Activated T-cell treated with anti-CD3 and anti-CD28 coated beads, Interleukin-2, amount 50 U/mL, for 24 hours (primary cell): ENCODE data around the gene PDE4D.
A peak's percentile ranks its signal among the peaks of the same experiment; 100 is the strongest.
"Not testable (repeated sequence)": the region's sequence is repeated elsewhere in the genome, so short reads cannot be mapped to it uniquely, and the experiment has no call there.

Experiments used
- DNase-seq: peaks from one replicate; pipeline ENCODE4 v3.0.0-alpha.2; 2020
- H3K27ac Mint-ChIP-seq: 2 replicates; pipeline ENCODE4 v1.8.0; 2020; ENCODE audit warnings: mild to moderate bottlenecking, mixed read lengths
- H3K27me3 Mint-ChIP-seq: 2 replicates; pipeline ENCODE4 v1.8.0; 2020; ENCODE audit warnings: mixed read lengths
- H3K36me3 Mint-ChIP-seq: 2 replicates; pipeline ENCODE4 v1.8.0; 2020; ENCODE audit warnings: low read depth, mixed read lengths
- H3K4me1 Mint-ChIP-seq: 2 replicates; pipeline ENCODE4 v1.8.0; 2020; ENCODE audit warnings: low read depth, mixed read lengths
- H3K4me3 Mint-ChIP-seq: 2 replicates; pipeline ENCODE4 v1.8.0; 2020; ENCODE audit warnings: mild to moderate bottlenecking, moderate library complexity, mixed read lengths
- H3K9me3 Mint-ChIP-seq: 2 replicates; pipeline ENCODE4 v1.8.0; 2020; ENCODE audit warnings: mixed read lengths

PDE4D gene

DNA sequence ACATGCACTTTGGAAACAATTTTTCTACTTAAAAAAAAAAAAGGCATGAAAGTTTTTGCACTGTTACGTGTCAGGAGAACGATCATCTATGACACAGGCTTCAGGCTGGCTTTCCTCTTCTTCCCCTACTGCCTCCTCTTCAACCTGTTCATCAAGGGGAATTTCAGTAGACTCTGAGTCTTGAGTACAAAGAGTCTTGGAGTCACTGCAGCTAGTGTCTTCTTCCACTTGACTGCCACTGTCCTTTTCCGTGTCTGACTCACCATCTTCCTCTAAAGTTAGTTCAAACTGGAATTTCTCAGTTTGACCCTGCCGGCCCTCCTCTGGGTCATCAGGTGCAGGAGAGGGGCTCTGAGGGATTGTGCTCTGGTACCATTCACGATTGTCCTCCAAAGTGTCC lies 918.9 kb downstream of the PDE4D start:
- Mint-ChIP-seq H3K9me3 (no peaks in the 10 kb centered on the region), H3K4me3 (no peak overlapping the region), H3K4me1 (peaks cover 19% of the 10 kb centered on the region), H3K27me3 (no peaks in the 10 kb centered on the region), H3K27ac (peak overlapping the region; percentile 50), H3K36me3 (peaks cover 75% of the 10 kb centered on the region)
- no peak for DNase-seq

GRCh38 chr5:58974083-58974482 lies 919.4 kb downstream of the PDE4D start:
- no peaks in the 10 kb centered on the region for H3K9me3 Mint-ChIP-seq
- H3K27ac Mint-ChIP-seq, result no peak overlapping the region
- no peaks in the 10 kb centered on the region for H3K27me3 Mint-ChIP-seq
- no peak overlapping the region for H3K4me3 Mint-ChIP-seq
- no peak for DNase-seq
- H3K4me1 Mint-ChIP-seq, result peaks cover 25% of the 10 kb centered on the region
- H3K36me3 Mint-ChIP-seq, result peaks cover 70% of the 10 kb centered on the region

- H3K4me3 Mint-ChIP-seq, result no peak overlapping the region
- H3K36me3 Mint-ChIP-seq, result peaks cover 58% of the 10 kb centered on the region
Measured at GRCh38 chr5:58972301-58972700, 921.2 kb downstream of the PDE4D start.

GRCh38 chr5:58970766-58971165 lies 922.8 kb downstream of the PDE4D start:
- no peaks in the 10 kb centered on the region for H3K9me3 Mint-ChIP-seq
- no peak overlapping the region for H3K4me3 Mint-ChIP-seq
- DNase-seq, result no peak
- peaks cover 28% of the 10 kb centered on the region for H3K4me1 Mint-ChIP-seq
- no peaks in the 10 kb centered on the region for H3K27me3 Mint-ChIP-seq
- H3K36me3 Mint-ChIP-seq, result peaks cover 43% of the 10 kb centered on the region
- H3K27ac Mint-ChIP-seq, result no peak overlapping the region

More at GRCh38 chr5:58972301-58972700, 921.2 kb downstream of the PDE4D start:
- no peak for DNase-seq
- no peaks in the 10 kb centered on the region for H3K27me3 Mint-ChIP-seq
- H3K27ac Mint-ChIP-seq, result peak overlapping the region; percentile 31
- H3K4me1 Mint-ChIP-seq, result peaks cover 28% of the 10 kb centered on the region
- no peaks in the 10 kb centered on the region for H3K9me3 Mint-ChIP-seq

DNA sequence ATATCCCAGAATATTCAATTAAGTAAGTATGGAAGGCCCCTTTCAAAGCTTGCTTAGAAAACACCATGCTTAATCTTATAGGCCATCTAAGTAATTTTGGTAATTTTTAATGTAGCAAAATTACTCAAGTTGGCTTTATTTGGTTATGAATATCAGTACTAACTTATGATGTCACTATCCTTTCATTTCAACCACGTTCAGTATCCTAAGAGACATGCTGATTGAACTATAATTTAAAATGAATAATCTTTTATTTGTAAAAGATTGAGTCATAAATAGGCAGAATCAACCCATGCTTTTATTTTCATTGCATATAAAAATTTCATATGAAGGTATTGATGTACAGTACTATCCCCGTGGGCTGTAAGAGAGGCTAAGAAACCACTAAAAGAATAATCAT lies 923.7 kb downstream of the PDE4D start:
- Mint-ChIP-seq H3K27ac (peak overlapping the region; percentile 56), H3K36me3 (peaks cover 35% of the 10 kb centered on the region), H3K27me3 (no peaks in the 10 kb centered on the region), H3K9me3 (no peaks in the 10 kb centered on the region), H3K4me3 (no peak overlapping the region), H3K4me1 (peaks cover 28% of the 10 kb centered on the region)
- DNase-seq, result no peak

DNA sequence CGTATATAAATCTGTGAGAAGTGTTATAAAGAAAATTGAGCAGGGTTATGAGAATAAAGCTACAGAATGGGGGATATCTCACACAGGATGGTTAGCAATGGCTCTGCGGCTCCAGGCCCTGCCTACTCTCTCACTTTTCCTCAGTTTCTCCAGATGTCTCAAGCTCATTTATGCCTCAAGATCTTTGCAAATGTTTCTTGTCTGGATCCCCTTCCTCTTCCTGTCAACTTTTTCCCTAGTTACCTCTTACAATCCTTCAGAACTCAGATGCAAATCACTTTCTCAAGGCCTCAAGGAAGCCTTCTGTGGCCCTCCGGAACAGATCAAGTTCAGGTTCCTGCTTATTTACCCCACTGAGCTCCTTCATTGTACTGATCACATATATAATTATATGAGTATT lies 924.3 kb downstream of the PDE4D start:
- peaks cover 30% of the 10 kb centered on the region for H3K36me3 Mint-ChIP-seq
- H3K9me3 Mint-ChIP-seq, result no peaks in the 10 kb centered on the region
- no peak overlapping the region for H3K4me3 Mint-ChIP-seq
- no peaks in the 10 kb centered on the region for H3K27me3 Mint-ChIP-seq
- H3K27ac Mint-ChIP-seq, result peak overlapping the region; percentile 14
- DNase-seq, result no peak
- peaks cover 28% of the 10 kb centered on the region for H3K4me1 Mint-ChIP-seq

- no peak overlapping the region for H3K4me3 Mint-ChIP-seq
- H3K4me1 Mint-ChIP-seq, result peaks cover 28% of the 10 kb centered on the region
- no peaks in the 10 kb centered on the region for H3K27me3 Mint-ChIP-seq
- DNase-seq, result no peak
- peaks cover 22% of the 10 kb centered on the region for H3K36me3 Mint-ChIP-seq
- H3K9me3 Mint-ChIP-seq, result no peaks in the 10 kb centered on the region
- H3K27ac Mint-ChIP-seq, result no peak overlapping the region
Measured at GRCh38 chr5:58968350-58968749, 925.2 kb downstream of the PDE4D start.

DNA sequence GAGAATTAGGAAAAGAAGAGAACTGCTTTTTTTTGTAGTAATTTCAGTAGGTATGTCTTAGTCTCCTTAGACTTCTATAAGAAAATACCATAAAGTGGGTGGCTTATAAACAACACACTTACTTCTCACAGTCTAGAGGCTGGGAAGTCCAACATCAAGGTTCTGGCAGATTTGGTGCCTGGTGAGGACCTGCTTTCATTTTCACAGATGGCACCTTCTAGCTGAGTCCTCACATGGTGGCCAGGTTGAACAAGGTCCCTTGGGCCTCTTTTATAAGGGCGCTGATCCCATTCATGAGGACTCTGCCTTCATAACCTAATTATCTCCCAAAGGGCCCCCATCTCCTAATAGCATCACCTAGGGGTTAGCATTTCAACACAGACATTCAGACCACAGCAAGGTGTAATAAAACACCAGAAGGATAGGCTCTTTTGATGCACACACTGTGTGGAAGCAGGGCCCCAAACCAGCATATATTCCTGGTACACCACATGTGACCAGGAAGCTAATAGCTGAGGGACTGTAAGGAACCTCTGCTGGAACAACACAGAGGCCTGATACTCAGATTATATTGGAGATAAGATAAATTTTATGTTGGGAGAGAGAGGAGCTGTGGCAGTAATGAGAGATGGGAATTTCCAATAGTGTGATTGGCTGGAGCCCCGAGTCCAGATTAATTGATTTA lies 925.8 kb downstream of the PDE4D start:
- DNase-seq, result no peak
- Mint-ChIP-seq H3K4me3 (no peak overlapping the region), H3K4me1 (peaks cover 24% of the 10 kb centered on the region), H3K27ac (no peak overlapping the region), H3K27me3 (no peaks in the 10 kb centered on the region), H3K36me3 (peaks cover 16% of the 10 kb centered on the region), H3K9me3 (no peaks in the 10 kb centered on the region)

DNA sequence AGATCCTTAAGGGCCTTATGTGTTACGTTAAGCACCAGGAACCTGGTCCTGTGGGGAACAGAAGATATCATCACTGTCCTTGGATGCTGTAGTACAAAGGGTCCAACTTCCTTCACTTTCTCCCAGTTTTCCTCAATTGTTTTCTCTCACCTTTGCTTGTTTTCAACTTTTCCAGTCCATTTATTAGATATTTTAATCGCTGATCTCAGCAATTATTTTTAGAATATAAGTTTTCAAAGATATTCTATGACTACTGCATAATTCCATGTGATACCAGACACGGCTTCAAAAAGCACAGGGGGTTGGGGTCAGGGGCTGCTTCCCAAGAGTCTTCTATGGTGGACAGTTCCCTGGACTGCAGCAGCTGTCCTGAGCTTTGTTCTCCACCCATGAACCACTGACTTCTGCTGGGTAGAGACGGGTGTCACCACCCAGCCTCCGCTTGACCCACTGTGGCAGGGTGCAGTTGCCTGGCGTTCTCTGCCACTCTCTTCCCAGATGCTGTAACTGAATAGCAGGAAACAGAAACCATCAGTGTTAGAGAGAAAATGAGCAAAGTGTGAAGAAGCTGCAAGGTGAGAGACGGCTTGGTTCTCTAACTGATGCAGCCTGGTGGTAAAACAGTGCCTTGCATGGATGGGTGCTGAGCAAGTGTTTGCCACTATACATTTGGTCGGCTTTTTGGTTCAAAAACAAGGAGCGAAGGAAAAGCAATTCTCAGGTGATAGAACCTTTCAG lies 927.7 kb downstream of the PDE4D start:
- Mint-ChIP-seq H3K9me3 (no peaks in the 10 kb centered on the region), H3K4me3 (no peak overlapping the region), H3K4me1 (peaks cover 17% of the 10 kb centered on the region), H3K36me3 (peaks cover 3% of the 10 kb centered on the region), H3K27me3 (no peaks in the 10 kb centered on the region), H3K27ac (no peak overlapping the region)
- DNase-seq, result no peak

DNA sequence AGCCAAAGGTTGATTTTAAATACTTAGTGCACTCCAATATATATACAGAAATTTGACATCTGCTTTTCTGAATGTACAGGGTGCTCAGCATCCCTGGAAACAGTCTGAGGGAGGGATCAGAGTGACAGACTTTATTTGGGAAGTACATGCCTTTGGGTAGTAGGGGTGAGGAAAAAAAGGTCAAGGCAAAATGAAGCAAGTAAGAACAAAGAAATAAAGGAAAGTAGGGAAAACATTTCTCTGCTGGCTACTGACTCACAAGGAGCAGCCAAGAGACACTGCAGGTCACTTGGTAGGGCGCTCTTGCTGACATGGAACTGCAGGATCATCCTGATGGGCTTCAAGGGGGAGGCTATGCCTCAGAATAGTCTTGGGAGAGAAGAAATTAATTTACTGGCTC lies 929.7 kb downstream of the PDE4D start:
- no peak for DNase-seq
- Mint-ChIP-seq H3K27ac (no peak overlapping the region), H3K4me3 (no peak overlapping the region), H3K27me3 (no peaks in the 10 kb centered on the region), H3K36me3 (no peaks in the 10 kb centered on the region), H3K9me3 (no peaks in the 10 kb centered on the region), H3K4me1 (peaks cover 3% of the 10 kb centered on the region)

GRCh38 chr5:58963361-58963760 lies 930.2 kb downstream of the PDE4D start:
- DNase-seq, result no peak
- Mint-ChIP-seq H3K27ac (no peak overlapping the region), H3K9me3 (no peaks in the 10 kb centered on the region), H3K36me3 (no peaks in the 10 kb centered on the region), H3K4me3 (no peak overlapping the region), H3K27me3 (no peaks in the 10 kb centered on the region), H3K4me1 (peaks cover 3% of the 10 kb centered on the region)

GRCh38 chr5:58961631-58962280 lies 931.8 kb downstream of the PDE4D start:
- H3K27ac Mint-ChIP-seq, result no peak overlapping the region

DNA sequence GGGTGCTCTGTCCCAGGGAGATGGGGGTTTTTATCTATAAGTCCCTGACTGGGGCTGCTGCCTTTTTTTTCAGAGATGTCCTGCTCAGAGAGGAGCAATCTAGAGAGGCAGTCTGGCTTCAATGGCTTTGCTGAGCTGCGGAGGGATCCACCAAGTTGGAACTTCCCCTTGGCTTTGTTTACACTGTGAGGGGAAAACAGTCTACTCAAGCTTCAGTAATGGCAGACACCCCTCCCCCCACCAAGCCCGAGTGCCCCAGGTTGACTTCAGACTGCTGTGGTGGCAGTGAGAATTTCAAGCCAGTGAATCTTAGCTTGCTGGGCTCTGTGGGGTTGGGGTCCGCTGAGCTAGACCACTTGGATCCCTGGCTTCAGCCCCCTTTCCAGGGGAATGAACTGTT lies 934.8 kb downstream of the PDE4D start:
- H3K4me1 Mint-ChIP-seq, result no peaks in the 10 kb centered on the region
- H3K4me3 Mint-ChIP-seq, result no peak overlapping the region
- no peaks in the 10 kb centered on the region for H3K9me3 Mint-ChIP-seq
- no peak for DNase-seq
- H3K27ac Mint-ChIP-seq, result no peak overlapping the region
- no peaks in the 10 kb centered on the region for H3K36me3 Mint-ChIP-seq
- H3K27me3 Mint-ChIP-seq, result no peaks in the 10 kb centered on the region

More at GRCh38 chr5:58961631-58962280, 931.8 kb downstream of the PDE4D start:
- Mint-ChIP-seq H3K36me3 (no peaks in the 10 kb centered on the region), H3K4me1 (no peaks in the 10 kb centered on the region), H3K27me3 (no peaks in the 10 kb centered on the region), H3K9me3 (no peaks in the 10 kb centered on the region), H3K4me3 (no peak overlapping the region)
- DNase-seq, result no peak

DNA sequence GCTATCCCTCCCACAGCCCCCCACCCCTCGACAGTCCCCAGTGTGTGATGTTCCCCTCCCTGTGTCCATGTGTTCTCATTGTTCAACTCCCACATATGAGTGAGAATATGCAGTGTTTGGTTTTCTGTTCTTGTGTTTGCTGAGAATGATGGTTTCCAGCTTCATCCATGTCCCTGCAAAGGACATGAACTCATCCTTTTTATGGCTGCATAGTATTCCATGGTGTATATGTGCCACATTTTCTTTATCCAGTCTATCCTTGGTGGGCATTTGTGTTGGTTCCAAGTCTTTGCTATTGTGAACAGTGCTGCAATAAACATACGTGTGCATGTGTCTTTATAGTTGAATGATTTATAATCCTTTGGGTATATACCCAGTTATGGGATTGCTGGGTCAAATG lies 940.3 kb downstream of the PDE4D start:
- not testable (repeated sequence) for H3K9me3 Mint-ChIP-seq, H3K4me3 Mint-ChIP-seq, DNase-seq, H3K4me1 Mint-ChIP-seq, H3K27ac Mint-ChIP-seq, H3K27me3 Mint-ChIP-seq, H3K36me3 Mint-ChIP-seq

DNA sequence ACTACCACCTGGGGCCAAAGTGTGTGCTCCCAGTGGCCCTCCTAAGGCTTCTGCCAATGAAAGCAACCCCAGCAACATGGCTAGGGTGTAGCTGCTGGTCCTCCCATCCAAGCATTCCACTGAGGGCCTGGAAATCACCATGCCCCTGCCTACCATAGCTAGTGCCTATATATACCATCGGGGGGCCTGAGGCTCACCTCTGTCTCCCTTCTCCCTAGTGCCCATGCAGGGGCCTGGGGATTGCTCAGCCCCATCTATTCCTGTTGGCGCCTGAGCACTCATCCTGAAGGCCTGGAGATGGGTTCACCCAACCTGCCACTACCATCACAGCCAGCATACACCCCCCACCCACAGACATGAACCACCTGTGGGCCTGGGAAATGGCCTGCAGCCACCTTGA lies 943.3 kb downstream of the PDE4D start:
- no peak for DNase-seq
- Mint-ChIP-seq H3K27me3 (no peaks in the 10 kb centered on the region), H3K4me3 (no peak overlapping the region), H3K27ac (no peak overlapping the region), H3K4me1 (no peaks in the 10 kb centered on the region), H3K36me3 (no peaks in the 10 kb centered on the region), H3K9me3 (no peaks in the 10 kb centered on the region)
